DOHH2 (cell line): ENCODE results near the gene TMPRSS7.

Source experiments
- H3F3A ChIP-seq: fragments of 200-600 bp; sonication (generic), shearing (Covaris generic); 2 replicates; pipeline ENCODE4 v1.6.0; 2016; ENCODE audit warnings: antibody characterized with exemption, mild to moderate bottlenecking; ENCODE audit not compliant: control insufficient read depth, insufficient read depth
- H3K27ac ChIP-seq: fragments of 200-600 bp; sonication (generic); 2 replicates; pipeline ENCODE4 v1.5.1; 2014; ENCODE audit warnings: low read depth, mild to moderate bottlenecking, low read length, moderate library complexity
- H3K27me3 ChIP-seq: fragments of 200-600 bp; sonication (generic); 2 replicates; pipeline ENCODE4 v1.6.1; 2014; ENCODE audit warnings: mild to moderate bottlenecking, low read length, mixed read lengths; ENCODE audit not compliant: control insufficient read depth
- H3K36me3 ChIP-seq: fragments of 200-600 bp; sonication (generic); 2 replicates; pipeline ENCODE4 v1.6.1; 2014; ENCODE audit warnings: mild to moderate bottlenecking, low read length, moderate library complexity, mixed read lengths; ENCODE audit not compliant: control insufficient read depth
- H3K4me1 ChIP-seq: fragments of 200-600 bp; sonication (generic); 2 replicates; pipeline ENCODE4 v1.6.1; 2014; ENCODE audit warnings: mild to moderate bottlenecking, low read length, mixed read lengths; ENCODE audit not compliant: control insufficient read depth
- H3K4me2 ChIP-seq: fragments of 200-600 bp; sonication (generic); 2 replicates; pipeline ENCODE4 v1.6.0; 2014; ENCODE audit warnings: mild to moderate bottlenecking, low read length, moderate library complexity
- H3K4me3 ChIP-seq: fragments of 200-600 bp; sonication (generic); 2 replicates; pipeline ENCODE4 v1.5.1; 2014; ENCODE audit warnings: mild to moderate bottlenecking, low read length, mixed read lengths
- H3K79me2 ChIP-seq: fragments of 200-600 bp; sonication (generic); 2 replicates; pipeline ENCODE4 v1.6.1; 2014; ENCODE audit warnings: mild to moderate bottlenecking, low read length, mixed read lengths; ENCODE audit not compliant: control insufficient read depth
- H3K9me2 ChIP-seq: fragments of 200-600 bp; sonication (generic); replicated peaks from 2 replicates; pipeline ENCODE4 v1.6.1; 2014; ENCODE audit warnings: mild to moderate bottlenecking, low read length, mixed read lengths; ENCODE audit not compliant: control insufficient read depth
- H3K9me3 ChIP-seq: fragments of 200-600 bp; sonication (generic); 2 replicates; pipeline ENCODE4 v1.6.1; 2014; ENCODE audit warnings: antibody characterized with exemption, low read length, mixed read lengths; ENCODE audit not compliant: control insufficient read depth, insufficient read depth
- H4K20me1 ChIP-seq: fragments of 200-600 bp; sonication (generic); 2 replicates; pipeline ENCODE4 v1.6.0; 2014; ENCODE audit warnings: low read depth, mild to moderate bottlenecking, antibody characterized with exemption, low read length, moderate library complexity; ENCODE audit not compliant: control insufficient read depth, insufficient read depth
- CTCF ChIP-seq: fragments of 200-600 bp; sonication (generic); IDR thresholded peaks from one replicate; pipeline ENCODE4 v1.5.1; 2014; ENCODE audit warnings: antibody characterized with exemption, mild to moderate bottlenecking, low read depth, low read length; ENCODE audit not compliant: poor library complexity, severe bottlenecking
- EZH2phosphoT487 ChIP-seq: fragments of 200-600 bp; sonication (generic); IDR thresholded peaks from 2 replicates; pipeline ENCODE4 v1.6.1; 2017; ENCODE audit warnings: borderline replicate concordance, mild to moderate bottlenecking, antibody characterized with exemption, low read length, moderate library complexity, mixed read lengths

TMPRSS7 gene

GRCh38 chr3:112018712-112019111 lies 15.8 kb upstream of the TMPRSS7 start:
- no peak for TF ChIP-seq CTCF
- TF ChIP-seq EZH2phosphoT487 = no peak
- no peaks in the 10 kb centered on the region for H3K36me3 ChIP-seq
- peaks cover 4% of the 10 kb centered on the region; the same call in 1 of the 2 replicates for H3K4me1 ChIP-seq
- H3K9me3 ChIP-seq = no peaks in the 10 kb centered on the region
- no peaks in the 10 kb centered on the region for H3K79me2 ChIP-seq
- H3K4me2 ChIP-seq = no peak overlapping the region
- no peaks in the 10 kb centered on the region for H3K9me2 ChIP-seq
- no peaks in the 10 kb centered on the region for H3F3A ChIP-seq
- no peak overlapping the region for H3K27ac ChIP-seq
- no peaks in the 10 kb centered on the region for H3K27me3 ChIP-seq
- H3K4me3 ChIP-seq = no peak overlapping the region
- H4K20me1 ChIP-seq = no peaks in the 10 kb centered on the region

GRCh38 chr3:112019716-112020115 lies 14.8 kb upstream of the TMPRSS7 start:
- no peak overlapping the region for H3K27ac ChIP-seq
- no peaks in the 10 kb centered on the region for H3K4me1 ChIP-seq
- H3K9me3 ChIP-seq = no peaks in the 10 kb centered on the region
- TF ChIP-seq EZH2phosphoT487 (no peak), CTCF (no peak)
- no peak overlapping the region for H3K4me2 ChIP-seq
- no peaks in the 10 kb centered on the region for H3K9me2 ChIP-seq
- H3F3A ChIP-seq = no peaks in the 10 kb centered on the region
- H3K27me3 ChIP-seq = no peaks in the 10 kb centered on the region
- no peaks in the 10 kb centered on the region for H3K79me2 ChIP-seq
- no peak overlapping the region for H3K4me3 ChIP-seq
- no peaks in the 10 kb centered on the region for H3K36me3 ChIP-seq
- H4K20me1 ChIP-seq = no peaks in the 10 kb centered on the region

- Histone ChIP-seq H3K4me2 (no peak overlapping the region), H3K27ac (no peak overlapping the region), H3K4me1 (no peaks in the 10 kb centered on the region), H3K27me3 (no peaks in the 10 kb centered on the region), H3K9me3 (no peaks in the 10 kb centered on the region), H3K79me2 (no peaks in the 10 kb centered on the region), H4K20me1 (no peaks in the 10 kb centered on the region), H3K36me3 (no peaks in the 10 kb centered on the region), H3K9me2 (no peaks in the 10 kb centered on the region), H3F3A (no peaks in the 10 kb centered on the region), H3K4me3 (no peak overlapping the region)
- TF ChIP-seq EZH2phosphoT487 (no peak), CTCF (no peak)
Measured at GRCh38 chr3:112020674-112021085, 13.9 kb upstream of the TMPRSS7 start.

- no peaks in the 10 kb centered on the region for H3K9me2 ChIP-seq
- no peaks in the 10 kb centered on the region for H4K20me1 ChIP-seq
- no peaks in the 10 kb centered on the region for H3F3A ChIP-seq
- no peaks in the 10 kb centered on the region for H3K4me1 ChIP-seq
- H3K27me3 ChIP-seq = no peaks in the 10 kb centered on the region
- H3K79me2 ChIP-seq = no peaks in the 10 kb centered on the region
- no peak for TF ChIP-seq EZH2phosphoT487
- TF ChIP-seq CTCF = no peak
- no peak overlapping the region for H3K4me3 ChIP-seq
- no peak overlapping the region for H3K27ac ChIP-seq
- H3K4me2 ChIP-seq = no peak overlapping the region
- no peaks in the 10 kb centered on the region for H3K36me3 ChIP-seq
- H3K9me3 ChIP-seq = no peaks in the 10 kb centered on the region
Measured at GRCh38 chr3:112027142-112027541, 7.4 kb upstream of the TMPRSS7 start.
